HepG2 (cell line): ENCODE data around the gene DLL1. TPM values are rescaled to one million over a fixed set of nuclear protein-coding genes. Genes with fewer than 3 reads are reported as not detected.

Experiments used
- ATAC-seq: fragments of 200-7000 bp; cut with Tn5 transposase; 3 replicates; pipeline ENCODE4 v1.9.1; 2020; ENCODE audit warnings: mild to moderate bottlenecking, moderate library complexity
- BruUV-seq: library from RNA; stranded (reverse); fragments of 400-500 nt; replicated peaks from 2 replicates; lab custom pipeline; 2021; lab: Mats Ljungman, UMichigan
- CTCF ChIA-PET: fragments of 300-600 bp; formaldehyde crosslinking; extraction: SDS; loops from one replicate; lab custom pipeline; 2021; ENCODE audit warnings: low total read pairs, inconsistent platforms, low intra/inter-chr PET ratio; lab: Yijun Ruan, JAX
- POLR2A ChIA-PET: fragments of 350-600 bp; sonication (Branson Sonifier 250); formaldehyde crosslinking; loops from one replicate; lab custom pipeline; 2020; ENCODE audit warnings: antibody characterized with exemption, inconsistent platforms; lab: Yijun Ruan, JAX
- DNase-seq: peaks from one replicate; pipeline ENCODE4 v3.0.0-alpha.2; 2015; ENCODE audit warnings: low spot score
- FAIRE-seq: peaks from 3 replicates; lab custom pipeline; 2011; peaks lifted over from hg19 to GRCh38; lab: Jason Lieb, UNC
- H2AFZ ChIP-seq: one replicate; pipeline ENCODE4 v1.6.1; 2011; ENCODE audit warnings: low read length, inconsistent platforms
- H3K27ac ChIP-seq: fragments of 300-600 bp; 3 replicates; pipeline ENCODE4 v1.8.0; 2011; ENCODE audit warnings: mixed run types, mild to moderate bottlenecking, mixed read lengths, low read length, inconsistent platforms; ENCODE audit not compliant: insufficient read depth; ENCODE audit errors: extremely low read length
- H3K27me3 ChIP-seq, 2 experiments: fragments of 200-600 bp in 1 of 2; 2 replicates in 1 of 2; 3 replicates in 1 of 2; pipeline versions ENCODE4 v1.6.0 to v1.8.0; 2011; ENCODE audit warnings: low read length in 2 of 2, mild to moderate bottlenecking in 2 of 2, moderate library complexity in 2 of 2, inconsistent platforms in 1 of 2; ENCODE audit not compliant: insufficient read depth in 2 of 2, control insufficient read depth in 1 of 2
- H3K36me3 ChIP-seq, 2 experiments: fragments of 200-600 bp in 1 of 2; replicated peaks in 1 of 2; 2 replicates in 1 of 2; 3 replicates in 1 of 2; pipeline versions ENCODE4 v1.5.1 to v1.8.0; 2011; ENCODE audit warnings: low read length in 2 of 2, inconsistent platforms in 1 of 2; ENCODE audit not compliant: insufficient read depth in 2 of 2, control insufficient read depth in 1 of 2
- H3K4me1 ChIP-seq: 2 replicates; pipeline ENCODE4 v1.5.1; 2012; ENCODE audit warnings: low read length, inconsistent platforms; ENCODE audit not compliant: insufficient read depth
- H3K4me2 ChIP-seq: 2 replicates; pipeline ENCODE4 v1.6.0; 2011; ENCODE audit warnings: low read depth, low read length, inconsistent platforms
- H3K4me3 ChIP-seq, 3 experiments: fragments of 200-600 bp in 1 of 3; sonication (generic), shearing (Covaris generic) in 1 of 3; replicated peaks in 1 of 3; 2 replicates each; pipeline ENCODE4 v1.5.1; 2011 to 2016; ENCODE audit warnings: low read length in 3 of 3, inconsistent platforms in 2 of 3, low read depth in 2 of 3, mild to moderate bottlenecking in 2 of 3, control low read depth in 1 of 3, mixed read lengths in 1 of 3; ENCODE audit not compliant: insufficient read depth in 1 of 3
- H3K79me2 ChIP-seq: one replicate; pipeline ENCODE4 v1.6.1; 2011; ENCODE audit warnings: low read length, inconsistent platforms; ENCODE audit not compliant: insufficient read depth
- H3K9ac ChIP-seq: 2 replicates; pipeline ENCODE4 v1.6.0; 2011; ENCODE audit warnings: mild to moderate bottlenecking, low read depth, low read length, inconsistent platforms; ENCODE audit not compliant: insufficient read depth
- H3K9me3 ChIP-seq: 2 replicates; pipeline ENCODE4 v1.5.1; 2012; ENCODE audit warnings: mild to moderate bottlenecking, low read length
- H4K20me1 ChIP-seq: 2 replicates; pipeline ENCODE4 v1.6.0; 2011; ENCODE audit warnings: inconsistent platforms, mild to moderate bottlenecking, low read length, moderate library complexity; ENCODE audit not compliant: insufficient read depth
- ATM ChIP-seq: fragments of 450-650 bp; IDR thresholded peaks from 2 replicates; pipeline ENCODE4 v1.7.1; 2017; ENCODE audit warnings: mild to moderate bottlenecking, borderline replicate concordance
- BHLHE40 ChIP-seq: IDR thresholded peaks from 2 replicates; pipeline ENCODE4 v1.6.1; 2011; ENCODE audit warnings: low read length, improper control_type of control experiment
- FOSL2 ChIP-seq: sonication (generic); formaldehyde crosslinking; IDR thresholded peaks from 2 replicates; pipeline ENCODE4 v1.4.0; 2020; ENCODE audit warnings: missing genetic modification reagents
- ZBTB7A ChIP-seq: sonication (generic); formaldehyde crosslinking; IDR thresholded peaks from 2 replicates; pipeline ENCODE4 v1.8.0; 2022; ENCODE audit warnings: mild to moderate bottlenecking, missing genetic modification reagents
- WGBS: methylation state at CpG from one replicate; pipeline ENCODE4 v1.1.6; 2017; ENCODE audit warnings: low lambda C conversion rate; 5-methylcytosine and 5-hydroxymethylcytosine counted together
- in situ Hi-C: cut with HindIII; loops from 2 replicates; pipeline ENCODE4 v1.10.0; 2017; ENCODE audit warnings: low pct_unique_long_range_greater_than_20kb; ENCODE audit not compliant: extremely low pct_ligation_motif_present
- intact Hi-C: fragments of 100-400 bp; cut with micrococcal nuclease; formaldehyde crosslinking; loops from one replicate; pipeline ENCODE4 v1.10.0; 2022; ENCODE audit not compliant: unreplicated experiment
- polyA plus RNA-seq, 8 experiments: library from polyadenylated mRNA; depleted of rRNA in 3 of 8; stranded (reverse) in 7 of 8; unstranded in 1 of 8; fragments of >200 nt; fragmentation: Illumina TruSeq in 4 of 8; extraction: Trizol in 4 of 8; gene quantifications; 2 replicates each; pipeline versions ENCODE4 v1.2.1 to v1.2.3, GENCODE V29; 2011 to 2016; ENCODE audit warnings: low read depth in 4 of 8, missing spikeins in 1 of 8, mixed read lengths in 1 of 8; ENCODE audit not compliant: insufficient read depth in 1 of 8
- total RNA-seq, 5 experiments: library from RNA; depleted of rRNA; stranded (reverse); fragments of >200 nt; fragmentation: Illumina TruSeq; extraction: Trizol; gene quantifications; 2 replicates each; pipeline ENCODE4 v1.2.3, GENCODE V29; 2016; ENCODE audit warnings: low read depth in 1 of 5
- TF ChIP-seq, protein P1 (sequence below): IDR thresholded peaks from 2 replicates; pipeline ENCODE4 v1.6.1; 2016; ENCODE audit warnings: missing genetic modification reagents, missing compliant biosample characterization

DLL1 gene
- total and polyA plus RNA-seq, 2 of the 13 experiments (the other 11 are each of a cell fraction or from before 2014, with no cell fraction given) = not detected

DNA sequence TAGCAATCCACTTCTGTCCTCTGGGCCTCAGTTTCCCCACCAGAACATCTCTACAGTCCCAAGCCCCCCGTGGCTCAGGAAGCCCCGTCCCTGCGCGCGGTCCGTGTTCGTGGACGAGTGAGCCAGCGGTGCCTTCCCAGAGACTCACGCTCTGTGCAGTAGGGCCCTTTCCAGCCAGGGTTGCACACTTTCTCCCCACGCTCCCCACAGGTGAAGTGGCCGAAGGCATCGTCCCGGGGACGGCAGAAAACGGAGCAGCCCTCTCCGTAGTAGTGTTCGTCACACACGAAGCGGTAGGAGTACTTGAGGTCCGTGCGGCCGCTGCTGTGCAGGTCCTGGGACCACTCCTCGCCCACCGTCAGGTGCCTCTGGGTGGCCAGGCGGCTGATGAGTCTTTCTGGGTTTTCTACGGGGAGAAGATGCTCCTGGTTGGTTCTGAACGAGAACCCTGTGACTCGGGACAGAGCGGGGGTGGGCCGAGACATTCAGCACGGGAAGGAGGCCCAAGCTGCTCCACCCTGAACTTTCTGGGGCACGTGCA is 2.7 kb downstream of the DLL1 start:
- H3K4me3 ChIP-seq = no peak overlapping the region
- no peak overlapping the region for H2AFZ ChIP-seq
- no peak for FAIRE-seq
- TF ChIP-seq, protein P1, sequence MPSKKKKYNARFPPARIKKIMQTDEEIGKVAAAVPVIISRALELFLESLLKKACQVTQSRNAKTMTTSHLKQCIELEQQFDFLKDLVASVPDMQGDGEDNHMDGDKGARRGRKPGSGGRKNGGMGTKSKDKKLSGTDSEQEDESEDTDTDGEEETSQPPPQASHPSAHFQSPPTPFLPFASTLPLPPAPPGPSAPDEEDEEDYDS (CRISPR knock-in tag) = no peak
- TF ChIP-seq ZBTB7A (CRISPR knock-in tag) = no peak
- TF ChIP-seq BHLHE40 = peak; percentile 40; the same call in 1 of the 2 replicates
- peaks cover 23% of the 10 kb centered on the region for H3K4me1 ChIP-seq
- H3K79me2 ChIP-seq = no peaks in the 10 kb centered on the region
- no peaks in the 10 kb centered on the region for H3K36me3 ChIP-seq
- CTCF ChIA-PET = no interaction called here
- no peak overlapping the region for H3K4me2 ChIP-seq
- intact Hi-C loops (no loop called here), in situ Hi-C loops (no loop called here)
- no peak overlapping the region for H3K9ac ChIP-seq
- POLR2A ChIA-PET = no interaction called here
- ATAC-seq = no peak
- no TSS peak for BruUV-seq
- H4K20me1 ChIP-seq = no peaks in the 10 kb centered on the region; the same call in 1 of the 2 replicates
- H3K27ac ChIP-seq = no peak overlapping the region
- WGBS = 43% methylated on average over 32 of the region's 33 CpGs
- no peak for DNase-seq
- H3K9me3 ChIP-seq = no peaks in the 10 kb centered on the region
- peaks cover 42 to 95% of the 10 kb centered on the region in 2 experiments for H3K27me3 ChIP-seq

DNA sequence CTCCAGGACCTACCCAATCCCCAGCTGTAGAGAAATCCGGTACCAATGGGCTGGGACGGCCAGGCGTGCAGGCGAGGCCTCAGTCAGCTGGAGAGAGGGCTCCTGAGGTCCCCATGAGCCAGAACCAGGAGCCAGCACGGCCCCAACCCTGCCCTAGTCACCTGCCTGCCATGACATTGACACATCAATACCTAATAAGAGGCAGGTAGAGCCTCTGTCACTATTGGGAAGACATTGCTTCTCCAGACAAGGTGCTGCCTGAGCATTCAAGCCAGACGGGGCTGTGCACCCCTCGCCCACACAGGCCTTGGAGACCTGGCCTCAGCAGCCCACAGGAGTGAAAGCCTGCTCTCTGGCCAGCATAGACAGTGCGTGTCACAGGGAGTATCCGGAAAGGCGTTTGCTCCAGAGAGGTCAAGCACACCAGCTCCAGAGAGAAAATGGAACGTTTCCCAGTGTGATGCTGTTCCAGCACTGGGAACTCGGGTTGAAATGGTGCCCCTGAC is 3.5 kb downstream of the DLL1 start:
- no peak overlapping the region for H3K4me2 ChIP-seq
- H2AFZ ChIP-seq = no peak overlapping the region
- no peak for TF ChIP-seq ATM
- TF ChIP-seq FOSL2 (CRISPR knock-in tag) = no peak
- CTCF ChIA-PET = no interaction called here
- H3K9ac ChIP-seq = no peak overlapping the region
- POLR2A ChIA-PET = interaction anchor here (1.6 kb wide), 1 partner anchor 19 kb away, joined by 4 read pairs; no protein-coding TSS in a partner anchor
- no peaks in the 10 kb centered on the region; the same call in 1 of the 2 replicates for H4K20me1 ChIP-seq
- no peak overlapping the region for H3K27ac ChIP-seq
- in situ Hi-C loops = no loop called here
- no peak for DNase-seq
- WGBS = 5% methylated on average over 5 of the region's 12 CpGs
- ATAC-seq = no peak; the same call in 2 of the 3 replicates
- BruUV-seq = no TSS peak
- no peaks in the 10 kb centered on the region for H3K9me3 ChIP-seq
- peaks cover 19% of the 10 kb centered on the region for H3K4me1 ChIP-seq
- no peaks in the 10 kb centered on the region for H3K79me2 ChIP-seq
- peaks cover 40 to 93% of the 10 kb centered on the region in 2 experiments for H3K27me3 ChIP-seq
- FAIRE-seq = no peak
- intact Hi-C loops = no loop called here
- no peak overlapping the region for H3K4me3 ChIP-seq
- H3K36me3 ChIP-seq = no peaks in the 10 kb centered on the region
